Skeletal muscle tissue (tissue), 4 donors: ENCODE measurements around the gene ZNF410. TPM values are rescaled to one million over a fixed set of nuclear protein-coding genes. Genes with fewer than 3 reads are reported as not detected.
"Not testable (repeated sequence)": the region's sequence is repeated elsewhere in the genome, so short reads cannot be mapped to it uniquely, and the experiment has no call there.

Experiments
- H3K27ac ChIP-seq: one replicate; pipeline ENCODE4 v1.7.0; 2013; ENCODE audit warnings: mild to moderate bottlenecking, low read depth, low read length, inconsistent platforms
- H3K27me3 ChIP-seq, 3 donors: one replicate each; pipeline ENCODE4 v1.7.0; 2013; ENCODE audit warnings: low read length in 3 of 3; ENCODE audit not compliant: control insufficient read depth in 3 of 3, insufficient read depth in 3 of 3
- H3K36me3 ChIP-seq, 3 donors: one replicate each; pipeline ENCODE4 v1.7.0; 2013; ENCODE audit warnings: low read length in 3 of 3; ENCODE audit not compliant: control insufficient read depth in 3 of 3, insufficient read depth in 3 of 3
- H3K4me1 ChIP-seq, 3 donors: one replicate each; pipeline ENCODE4 v1.7.0; 2013; ENCODE audit warnings: low read length in 3 of 3, mild to moderate bottlenecking in 3 of 3; ENCODE audit not compliant: control insufficient read depth in 3 of 3, insufficient read depth in 3 of 3
- H3K4me3 ChIP-seq, 3 donors: one replicate each; pipeline ENCODE4 v1.7.0; 2013; ENCODE audit warnings: low read length in 3 of 3
- H3K9ac ChIP-seq, 3 donors: one replicate each; pipeline ENCODE4 v1.7.0; 2013; ENCODE audit warnings: low read length in 3 of 3, mild to moderate bottlenecking in 3 of 3, moderate library complexity in 2 of 3, low read depth in 1 of 3
- H3K9me3 ChIP-seq, 3 donors: one replicate each; pipeline ENCODE4 v1.7.0; 2013; ENCODE audit warnings: low read length in 3 of 3; ENCODE audit not compliant: control insufficient read depth in 3 of 3
- total RNA-seq: library from RNA; depleted of rRNA; stranded (reverse); fragments of >200 nt; gene quantifications from one replicate; pipeline ENCODE4 v1.2.3, GENCODE V29; 2014
- donor health status: Osteomylitis.

Gene ZNF410
- total RNA-seq, 1 donor from 2014 or later, result 71.0 TPM

DNA sequence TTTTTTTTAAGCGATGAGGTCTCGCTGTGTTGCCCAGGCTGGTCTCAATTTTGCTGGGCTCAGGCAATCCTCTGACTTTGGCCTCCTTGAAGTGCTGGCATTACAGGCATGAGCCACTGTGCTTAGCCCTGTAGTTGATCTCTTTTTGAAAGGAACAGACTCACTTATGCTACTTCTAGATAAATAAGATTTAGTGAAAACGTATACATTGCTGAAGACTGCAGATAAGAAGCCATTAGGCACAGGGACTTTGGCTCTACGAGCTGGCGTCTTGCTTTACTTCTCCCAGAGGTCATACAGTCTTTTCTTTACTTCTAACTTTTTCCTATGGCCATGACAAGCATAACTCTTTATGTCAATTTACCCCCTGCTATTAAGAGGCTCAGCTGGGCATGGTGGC is 25.6 kb upstream of the ZNF410 start:
- Histone ChIP-seq H3K4me3 (no peak overlapping the region), H3K9ac (no peak overlapping the region), H3K27me3 (no peaks in the 10 kb centered on the region), H3K9me3 (no peaks in the 10 kb centered on the region), H3K36me3 (peaks cover 10 to 26% (median 25%) of the 10 kb centered on the region in 3 donors), H3K4me1 (no peaks in the 10 kb centered on the region), H3K27ac (no peak overlapping the region)

DNA sequence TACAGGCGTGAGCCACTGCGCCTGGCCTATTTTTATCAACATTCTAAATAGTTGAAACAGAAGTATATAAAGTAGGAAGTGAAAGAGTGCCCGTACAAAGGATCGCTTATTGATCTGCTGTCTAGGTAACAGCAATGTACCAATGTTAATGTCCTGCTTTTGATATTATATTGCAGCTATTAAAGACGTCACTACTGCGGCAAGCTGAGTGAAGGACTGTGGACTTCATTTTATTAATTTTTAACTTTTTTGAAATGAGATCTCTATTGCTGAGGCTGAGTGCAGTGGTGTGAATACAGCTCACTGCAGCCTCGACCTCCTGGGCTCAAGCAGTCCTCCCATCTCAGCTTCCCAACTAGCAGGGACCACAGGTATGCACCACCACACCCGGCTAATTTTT is 24.2 kb upstream of the ZNF410 start:
- Histone ChIP-seq H3K27ac (no peak overlapping the region), H3K4me3 (no peak overlapping the region), H3K4me1 (no peaks in the 10 kb centered on the region), H3K9me3 (no peaks in the 10 kb centered on the region), H3K27me3 (no peaks in the 10 kb centered on the region), H3K9ac (no peak overlapping the region), H3K36me3 (peaks cover 10 to 27% (median 25%) of the 10 kb centered on the region in 3 donors)

DNA sequence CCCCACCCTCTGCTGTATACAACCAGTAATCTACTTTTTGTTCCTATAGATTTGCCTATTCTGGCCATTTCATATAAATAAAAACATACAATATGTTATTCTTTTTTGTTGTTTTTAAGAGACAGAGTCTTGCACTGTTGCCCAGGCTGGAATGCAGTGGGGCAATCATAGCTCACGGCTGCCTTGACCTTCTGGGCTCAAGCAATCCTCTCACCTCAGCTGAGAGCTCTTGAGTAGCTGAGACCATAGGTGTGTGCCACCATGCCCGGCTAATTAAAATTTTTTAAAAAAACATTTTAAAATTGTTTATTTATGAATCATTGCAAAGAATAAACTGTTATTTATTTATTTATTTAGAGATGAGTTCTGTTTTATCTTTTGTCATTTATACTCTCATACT is 23.4 kb upstream of the ZNF410 start:
- Histone ChIP-seq H3K4me3 (no peak overlapping the region), H3K4me1 (no peaks in the 10 kb centered on the region), H3K27ac (no peak overlapping the region), H3K36me3 (peaks cover 10 to 30% (median 25%) of the 10 kb centered on the region in 3 donors), H3K9me3 (no peaks in the 10 kb centered on the region), H3K27me3 (no peaks in the 10 kb centered on the region), H3K9ac (no peak overlapping the region)

DNA sequence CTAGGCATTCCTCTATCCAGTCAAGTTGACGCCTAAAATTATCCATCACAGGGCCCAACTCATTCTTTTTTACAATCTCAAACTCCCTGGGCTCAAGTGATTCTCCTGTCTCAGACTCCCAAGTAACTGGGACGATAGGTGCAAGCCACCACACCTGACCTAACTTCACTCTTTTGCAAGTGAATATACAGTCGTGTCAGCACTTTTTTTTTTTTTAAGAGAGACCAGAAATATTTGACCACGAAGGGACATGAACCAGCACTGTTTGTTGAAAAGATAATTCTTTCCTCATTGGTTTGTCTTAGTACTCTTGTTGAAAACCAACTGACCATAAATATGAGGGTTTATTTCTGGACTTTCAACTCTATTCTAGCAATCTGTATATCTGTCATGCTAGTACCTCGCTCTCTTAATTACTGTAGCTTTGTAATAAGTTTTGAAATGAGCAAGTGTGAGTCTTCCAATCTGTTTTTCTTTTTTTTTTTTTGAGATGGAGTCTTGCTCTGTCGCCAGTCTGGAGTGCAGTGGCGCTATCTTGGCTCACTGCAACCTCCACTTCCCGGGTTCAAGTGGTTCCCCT is 21.0 kb upstream of the ZNF410 start:
- Histone ChIP-seq H3K9me3 (no peaks in the 10 kb centered on the region), H3K9ac (no peak overlapping the region), H3K27me3 (no peaks in the 10 kb centered on the region), H3K36me3 (peaks cover 10 to 30% (median 23%) of the 10 kb centered on the region in 3 donors), H3K27ac (no peak overlapping the region), H3K4me3 (no peak overlapping the region), H3K4me1 (no peaks in the 10 kb centered on the region)

GRCh38 chr14:73869754-73870153 is 16.9 kb upstream of the ZNF410 start:
- H3K9me3 ChIP-seq, H3K9ac ChIP-seq, H3K27ac ChIP-seq, H3K4me1 ChIP-seq, H3K27me3 ChIP-seq, H3K4me3 ChIP-seq: not testable (repeated sequence)
- H3K36me3 ChIP-seq, result peaks cover 0 to 13% (median 7%) of the 10 kb centered on the region in 3 donors

DNA sequence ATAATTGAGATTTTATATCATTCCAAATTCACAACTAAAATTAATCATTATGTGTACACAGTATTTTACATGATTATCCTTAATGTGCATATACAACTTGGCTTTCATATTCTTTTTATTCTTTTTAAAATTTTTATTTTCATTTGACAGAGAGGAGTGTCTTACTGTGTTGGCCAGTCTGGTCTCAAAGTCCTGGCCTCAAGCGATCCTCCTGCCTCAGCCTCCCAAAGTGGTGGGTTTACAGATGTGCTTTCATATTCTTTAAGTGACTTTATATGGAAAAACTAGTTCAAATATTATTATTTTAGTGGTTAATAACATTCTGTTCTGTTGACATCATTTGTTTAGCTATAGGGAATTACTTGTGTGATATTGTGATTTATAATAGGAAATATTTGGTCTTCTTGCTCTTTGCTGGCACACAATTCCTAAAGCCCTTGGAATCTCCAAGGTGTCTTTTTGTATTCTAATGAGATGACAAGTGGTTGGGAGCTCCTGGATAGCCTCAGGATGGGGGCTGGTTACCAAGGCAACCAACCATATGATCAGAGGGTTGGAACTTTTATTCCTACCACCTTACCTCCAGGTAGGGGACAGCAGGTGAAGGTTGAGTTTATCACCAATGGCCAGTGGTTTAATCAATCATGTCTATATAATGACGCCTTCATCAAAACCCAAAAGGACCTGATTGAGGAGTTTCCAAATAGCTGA is 16.0 kb upstream of the ZNF410 start:
- Histone ChIP-seq H3K4me1 (no peaks in the 10 kb centered on the region), H3K27ac (no peak overlapping the region), H3K36me3 (peaks cover 0 to 8% (median 3%) of the 10 kb centered on the region in 3 donors), H3K27me3 (no peaks in the 10 kb centered on the region), H3K9ac (no peak overlapping the region), H3K9me3 (no peaks in the 10 kb centered on the region), H3K4me3 (no peak overlapping the region)

- Histone ChIP-seq H3K4me3 (no peak overlapping the region), H3K27ac (no peak overlapping the region), H3K27me3 (no peaks in the 10 kb centered on the region), H3K36me3 (peaks cover 0 to 7% (median 5%) of the 10 kb centered on the region in 3 donors), H3K9me3 (no peaks in the 10 kb centered on the region), H3K4me1 (no peaks in the 10 kb centered on the region), H3K9ac (no peak overlapping the region)
Measured at GRCh38 chr14:73873660-73874059, 13.0 kb upstream of the ZNF410 start.

- H3K4me1 ChIP-seq, result no peaks in the 10 kb centered on the region
- H3K9me3 ChIP-seq, result no peaks in the 10 kb centered on the region
- no peaks in the 10 kb centered on the region for H3K27me3 ChIP-seq
- H3K4me3 ChIP-seq, result no peak overlapping the region
- peaks cover 2 to 13% (median 10%) of the 10 kb centered on the region in 3 donors for H3K36me3 ChIP-seq
- no peak overlapping the region for H3K27ac ChIP-seq
- H3K9ac ChIP-seq, result no peak overlapping the region
Measured at GRCh38 chr14:73877790-73878189, 8.9 kb upstream of the ZNF410 start.

DNA sequence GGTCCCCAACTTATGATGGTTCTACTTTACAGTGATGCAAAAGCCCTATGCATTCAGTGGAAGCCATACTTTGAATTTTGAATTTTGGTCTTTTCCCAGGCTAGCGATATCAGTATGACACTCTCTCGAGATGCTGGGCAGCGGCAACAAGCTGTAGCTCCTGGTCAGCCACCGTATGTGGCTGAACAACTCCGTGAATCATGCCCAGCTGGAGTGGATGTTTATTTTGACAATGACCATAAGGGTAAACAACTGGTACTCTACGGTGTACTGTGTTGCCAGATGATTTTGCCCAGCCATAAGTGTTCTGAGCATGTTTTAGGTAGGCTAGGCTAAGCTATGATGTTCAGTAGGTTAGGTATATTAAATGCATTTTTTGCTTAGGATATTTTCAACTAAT is 8.2 kb upstream of the ZNF410 start:
- Histone ChIP-seq H3K27me3 (no peaks in the 10 kb centered on the region), H3K4me3 (no peak overlapping the region), H3K27ac (no peak overlapping the region), H3K36me3 (peaks cover 2 to 13% (median 10%) of the 10 kb centered on the region in 3 donors), H3K9ac (no peak overlapping the region), H3K9me3 (no peaks in the 10 kb centered on the region), H3K4me1 (no peaks in the 10 kb centered on the region)

- H3K4me1 ChIP-seq, result no peaks in the 10 kb centered on the region
- no peaks in the 10 kb centered on the region for H3K27me3 ChIP-seq
- no peak overlapping the region for H3K4me3 ChIP-seq
- no peak overlapping the region for H3K27ac ChIP-seq
- H3K9me3 ChIP-seq, result no peaks in the 10 kb centered on the region
- H3K36me3 ChIP-seq, result peaks cover 2 to 13% (median 10%) of the 10 kb centered on the region in 3 donors
- no peak overlapping the region for H3K9ac ChIP-seq
Measured at GRCh38 chr14:73879027-73879426, 7.6 kb upstream of the ZNF410 start.
